RWPE2 (cell line): ENCODE measurements around the gene NUDT1.

Experiments
- ATAC-seq: fragments of 200-7000 bp; cut with Tn5 transposase; 3 replicates; pipeline ENCODE4 v1.9.1; 2021; ENCODE audit warnings: low read depth
- DNase-seq: peaks from one replicate; pipeline ENCODE4 v3.0.0-alpha.2; 2020; ENCODE audit warnings: low spot score
- H3K27ac ChIP-seq: fragments of 450-650 bp; 2 replicates; pipeline ENCODE4 v1.5.1; 2017; ENCODE audit warnings: mild to moderate bottlenecking; ENCODE audit not compliant: poor library complexity, severe bottlenecking
- H3K27me3 ChIP-seq: fragments of 250-450 bp; sonication (Bioruptor Pico); 2 replicates; pipeline ENCODE4 v1.5.1; 2021; ENCODE audit warnings: mild to moderate bottlenecking, moderate library complexity; ENCODE audit not compliant: insufficient read depth, poor library complexity, severe bottlenecking
- H3K36me3 ChIP-seq: fragments of 250-450 bp; sonication (Bioruptor Pico); 2 replicates; pipeline ENCODE4 v1.5.1; 2020; ENCODE audit warnings: low read depth, mild to moderate bottlenecking, moderate library complexity
- H3K4me1 ChIP-seq: fragments of 250-450 bp; sonication (Bioruptor Pico); 2 replicates; pipeline ENCODE4 v1.5.1; 2021; ENCODE audit warnings: mild to moderate bottlenecking, moderate library complexity; ENCODE audit not compliant: insufficient read depth, poor library complexity, severe bottlenecking
- H3K4me3 ChIP-seq: fragments of 250-450 bp; sonication (Bioruptor Pico); 2 replicates; pipeline ENCODE4 v1.5.1; 2021; ENCODE audit warnings: mild to moderate bottlenecking, moderate library complexity; ENCODE audit not compliant: severe bottlenecking
- H3K9me3 ChIP-seq: fragments of 250-450 bp; sonication (Bioruptor Pico); 2 replicates; pipeline ENCODE4 v1.5.1; 2021; ENCODE audit warnings: mild to moderate bottlenecking, moderate library complexity; ENCODE audit not compliant: severe bottlenecking
- TF ChIP-seq, protein P1 (sequence below): fragments of 450-650 bp; IDR thresholded peaks from one replicate; pipeline ENCODE4 v1.5.1; 2017; ENCODE audit warnings: mild to moderate bottlenecking, moderate library complexity; ENCODE audit not compliant: poor library complexity, severe bottlenecking

The NUDT1 gene

DNA sequence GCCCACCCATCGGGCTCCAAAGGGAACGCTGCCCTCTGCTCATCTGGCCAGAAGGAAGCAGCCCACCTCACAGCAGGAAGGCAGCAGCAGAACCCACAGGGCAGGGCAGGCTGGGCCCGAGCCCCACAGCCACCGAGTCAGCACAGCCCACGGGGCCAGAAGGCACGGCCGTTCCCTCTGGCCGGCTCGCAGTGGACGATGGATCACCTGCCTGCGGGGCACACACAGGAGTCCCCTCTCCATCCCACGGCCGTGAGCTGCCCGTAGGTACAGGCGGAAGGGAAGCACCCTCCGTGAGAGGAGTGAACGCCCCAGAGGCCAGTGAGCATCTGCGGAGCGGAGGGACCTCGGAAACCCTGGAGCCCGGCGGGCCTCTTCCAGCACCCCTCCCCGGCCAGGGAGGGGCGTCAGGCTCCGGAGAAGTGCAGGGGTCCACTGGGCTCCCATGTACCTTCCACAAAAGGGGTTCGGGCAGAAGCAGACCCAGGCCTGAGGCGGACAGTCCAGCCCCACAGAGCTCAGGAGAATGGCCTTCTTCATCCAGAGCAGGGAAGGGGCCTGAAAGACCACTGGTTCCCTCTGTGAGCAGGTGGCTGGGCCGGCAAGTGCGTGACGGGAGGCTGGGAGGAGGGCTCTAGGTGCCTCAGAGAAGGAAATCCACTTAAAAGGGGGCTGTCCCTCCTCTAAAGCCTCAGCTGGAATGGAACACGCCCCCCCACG is 11.7 kb downstream of the NUDT1 start:
- TF ChIP-seq, protein P1, sequence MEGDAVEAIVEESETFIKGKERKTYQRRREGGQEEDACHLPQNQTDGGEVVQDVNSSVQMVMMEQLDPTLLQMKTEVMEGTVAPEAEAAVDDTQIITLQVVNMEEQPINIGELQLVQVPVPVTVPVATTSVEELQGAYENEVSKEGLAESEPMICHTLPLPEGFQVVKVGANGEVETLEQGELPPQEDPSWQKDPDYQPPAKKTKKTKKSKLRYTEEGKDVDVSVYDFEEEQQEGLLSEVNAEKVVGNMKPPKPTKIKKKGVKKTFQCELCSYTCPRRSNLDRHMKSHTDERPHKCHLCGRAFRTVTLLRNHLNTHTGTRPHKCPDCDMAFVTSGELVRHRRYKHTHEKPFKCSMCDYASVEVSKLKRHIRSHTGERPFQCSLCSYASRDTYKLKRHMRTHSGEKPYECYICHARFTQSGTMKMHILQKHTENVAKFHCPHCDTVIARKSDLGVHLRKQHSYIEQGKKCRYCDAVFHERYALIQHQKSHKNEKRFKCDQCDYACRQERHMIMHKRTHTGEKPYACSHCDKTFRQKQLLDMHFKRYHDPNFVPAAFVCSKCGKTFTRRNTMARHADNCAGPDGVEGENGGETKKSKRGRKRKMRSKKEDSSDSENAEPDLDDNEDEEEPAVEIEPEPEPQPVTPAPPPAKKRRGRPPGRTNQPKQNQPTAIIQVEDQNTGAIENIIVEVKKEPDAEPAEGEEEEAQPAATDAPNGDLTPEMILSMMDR = no peak
- Histone ChIP-seq H3K9me3 (no peaks in the 10 kb centered on the region), H3K4me1 (peaks cover 7% of the 10 kb centered on the region), H3K36me3 (no peaks in the 10 kb centered on the region), H3K4me3 (no peak overlapping the region), H3K27ac (no peak overlapping the region), H3K27me3 (no peaks in the 10 kb centered on the region)
- ATAC-seq = no peak
- DNase-seq = no peak

DNA sequence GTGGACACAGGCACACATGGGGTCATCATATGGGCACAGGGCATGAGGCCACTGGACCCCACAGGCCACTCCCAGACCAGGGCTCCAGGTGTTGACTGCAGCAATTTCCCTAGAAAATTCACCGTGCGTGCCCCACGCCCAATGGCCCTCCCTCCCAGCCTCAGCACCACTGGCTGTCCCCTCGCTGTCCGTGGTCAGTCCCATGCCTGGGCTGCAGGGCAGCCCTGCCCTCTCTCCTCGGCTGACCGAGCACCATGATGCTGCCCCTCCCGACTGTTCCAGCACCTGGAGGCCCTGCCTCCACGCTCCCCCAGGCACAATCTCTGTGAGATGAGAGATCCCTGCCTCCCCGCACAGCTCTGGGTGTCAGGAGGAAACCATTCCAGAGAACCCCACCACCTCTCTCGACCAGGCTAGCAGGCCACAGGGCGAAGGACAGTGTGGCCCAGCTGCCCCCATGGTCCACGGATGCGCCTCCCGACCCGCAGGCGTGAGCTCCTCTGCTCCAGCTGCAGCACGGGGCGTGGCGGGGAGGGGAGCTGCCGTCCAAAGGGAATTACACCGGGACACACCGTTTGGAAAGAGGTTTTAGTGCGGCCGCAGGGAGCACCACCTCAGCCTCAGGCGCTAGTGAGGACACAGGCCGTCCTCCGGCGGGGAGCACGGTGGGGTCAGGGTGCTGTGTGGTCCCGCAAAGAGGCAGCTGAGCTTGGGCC is 12.6 kb downstream of the NUDT1 start:
- Histone ChIP-seq H3K27ac (no peak overlapping the region), H3K36me3 (no peaks in the 10 kb centered on the region), H3K27me3 (no peaks in the 10 kb centered on the region), H3K9me3 (no peaks in the 10 kb centered on the region), H3K4me3 (no peak overlapping the region), H3K4me1 (no peaks in the 10 kb centered on the region)
- ATAC-seq = no peak
- no peak for DNase-seq
- TF ChIP-seq, protein P1 = no peak

DNA sequence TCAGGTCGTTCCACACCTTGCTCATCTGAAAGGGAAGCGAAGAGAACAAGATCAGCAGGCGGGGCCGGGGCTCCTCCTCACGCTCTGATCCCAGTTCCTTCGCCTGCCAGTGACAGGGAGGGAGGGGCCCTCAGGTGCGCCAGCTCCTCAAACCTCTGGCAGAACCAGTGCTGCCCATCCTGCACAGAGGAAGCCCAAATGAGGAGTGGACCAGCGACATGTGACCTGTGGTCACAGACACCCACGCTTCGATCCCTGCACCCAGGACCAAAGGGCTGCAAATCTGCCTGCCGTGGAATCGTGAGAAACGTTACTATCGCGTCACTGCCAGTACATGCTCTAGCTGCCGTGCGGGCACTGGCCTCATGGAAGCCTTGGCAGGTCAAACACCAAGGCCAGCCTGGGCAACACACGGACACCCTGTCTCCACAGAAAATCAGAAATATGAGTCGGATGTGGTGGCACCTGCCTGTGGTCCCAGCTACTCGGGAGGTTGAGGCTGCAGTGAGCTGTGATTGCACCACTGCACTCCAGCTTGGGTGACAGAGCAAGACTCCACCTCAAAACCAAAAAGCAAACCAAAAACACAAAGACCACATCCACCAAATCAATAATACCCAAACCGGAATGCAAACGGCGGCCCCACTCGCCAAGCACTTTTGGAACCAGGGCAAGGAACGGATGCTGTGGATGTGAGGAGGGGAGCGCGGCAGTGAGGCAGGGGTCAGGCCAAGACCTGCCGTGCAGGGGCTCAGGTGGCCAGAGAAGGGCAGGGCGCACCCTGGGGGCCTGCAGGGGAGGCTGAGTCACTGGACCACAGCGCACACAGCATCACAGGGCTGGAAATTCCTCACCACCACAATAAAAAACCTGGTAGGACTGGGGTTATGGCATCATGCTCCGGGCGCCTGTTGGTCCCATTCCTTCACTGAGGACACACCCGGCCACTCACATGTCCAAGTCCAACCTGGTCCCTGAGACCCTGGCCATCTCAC is 13.4 kb downstream of the NUDT1 start:
- TF ChIP-seq, protein P1 = no peak
- ATAC-seq (no peak), DNase-seq (no peak)
- Histone ChIP-seq H3K27me3 (no peaks in the 10 kb centered on the region), H3K4me3 (no peak overlapping the region), H3K4me1 (no peaks in the 10 kb centered on the region), H3K36me3 (no peaks in the 10 kb centered on the region), H3K9me3 (no peaks in the 10 kb centered on the region), H3K27ac (no peak overlapping the region)

DNA sequence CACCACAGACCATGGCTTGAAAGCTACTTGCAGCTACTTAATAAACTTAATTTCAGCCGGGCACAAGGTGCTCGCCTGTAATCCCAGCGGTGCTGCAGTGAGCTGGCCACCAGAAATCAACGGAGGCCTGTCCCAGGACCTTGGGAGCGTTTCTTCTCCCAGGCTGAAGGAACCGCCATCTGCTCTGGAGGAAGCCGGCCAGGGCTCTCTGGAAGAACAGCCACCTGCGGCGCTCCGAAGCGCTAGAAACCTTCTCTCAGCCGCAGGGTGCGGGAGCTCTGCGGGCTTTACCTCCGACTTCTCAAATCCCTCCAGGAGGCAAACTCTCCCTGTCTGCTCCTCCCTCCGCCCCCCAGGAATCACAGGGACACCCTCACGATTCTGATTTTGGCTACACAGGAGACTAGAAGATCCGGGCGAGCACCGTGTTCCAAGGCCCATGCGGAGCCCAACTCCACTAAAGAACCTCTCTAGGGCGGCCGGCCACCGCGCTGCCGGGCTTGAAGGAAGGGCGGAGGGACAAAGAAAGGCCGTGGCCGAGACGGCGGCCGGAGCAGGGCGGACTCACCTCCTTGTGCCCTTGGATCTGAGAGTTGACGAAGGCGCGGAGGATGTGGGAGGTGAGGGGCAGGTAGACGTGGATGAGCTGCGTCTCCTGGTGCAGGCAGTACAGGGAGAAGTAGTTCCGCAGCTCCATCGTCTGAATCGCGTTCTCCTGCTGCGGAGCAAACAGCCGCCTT is 14.4 kb downstream of the NUDT1 start:
- H3K27me3 ChIP-seq = no peaks in the 10 kb centered on the region
- H3K36me3 ChIP-seq = no peaks in the 10 kb centered on the region
- no peaks in the 10 kb centered on the region for H3K4me1 ChIP-seq
- no peak overlapping the region for H3K4me3 ChIP-seq
- DNase-seq (no peak), ATAC-seq (no peak)
- H3K9me3 ChIP-seq = no peaks in the 10 kb centered on the region
- TF ChIP-seq, protein P1 = no peak
- no peak overlapping the region for H3K27ac ChIP-seq
